K562 (cell line): ENCODE measurements around the gene HBP1. TPM values are rescaled to one million over a fixed set of nuclear protein-coding genes. Genes with fewer than 3 reads are reported as not detected.

Source experiments
- GTF2B ChIP-seq: IDR thresholded peaks from 2 replicates; pipeline ENCODE4 v1.6.1; 2011; ENCODE audit not compliant: insufficient read length; ENCODE audit errors: extremely low read depth
- ZBTB40 ChIP-seq, 2 experiments: fragments of 450-650 bp in 1 of 2; sonication (generic) in 1 of 2; formaldehyde crosslinking in 1 of 2; IDR thresholded peaks; 2 replicates each; pipeline versions ENCODE4 v1.7.1 to v1.9.0; 2016 to 2022; ENCODE audit warnings: inconsistent platforms in 1 of 2, mild to moderate bottlenecking in 1 of 2, missing genetic modification reagents in 1 of 2
- polyA plus RNA-seq, 8 experiments: library from polyadenylated mRNA; depleted of rRNA in 4 of 8; stranded (reverse) in 5 of 8; unstranded in 3 of 8; fragments of >200 nt; fragmentation: Nextera tagmentation in 2 of 8; fragmentation: Illumina TruSeq in 1 of 8; extraction: Ambion mirVana in 2 of 8; extraction: Trizol in 1 of 8; gene quantifications; 2 replicates each; pipeline versions ENCODE4 v1.2.1 to v1.2.3, GENCODE V29; 2011 to 2014; ENCODE audit warnings: inconsistent platforms in 1 of 8, missing spikeins in 1 of 8
- total RNA-seq, 7 experiments: library from RNA; depleted of rRNA in 6 of 7; stranded (reverse); fragments of >200 nt in 6 of 7; fragmentation: Illumina TruSeq in 2 of 7; extraction: Trizol in 2 of 7; gene quantifications; 2 replicates each; pipeline versions ENCODE4 v1.2.1 to v1.2.3, GENCODE V29; 2011 to 2021; ENCODE audit warnings: low replicate concordance in 1 of 7

HBP1 gene
- total and polyA plus RNA-seq, 9 of the 15 experiments (the other 6 are each of a cell fraction or from before 2014, with no cell fraction given), result 18.7 to 59.9 (median 27.0) TPM

GRCh38 chr7:107166736-107167426 is 1.9 kb upstream of the HBP1 start (continued):
- TF ChIP-seq ZBTB40 (IDR thresholded peaks at IDR 0.05) (peak; percentile 57; the same call in 1 of the 2 replicates), ZBTB40 (CRISPR knock-in tag; IDR thresholded peaks at IDR 0.05) (no peak), GTF2B (no peak)
